ENCODE measurements around the gene EPHA6. TPM values are rescaled to one million over a fixed set of nuclear protein-coding genes. Genes with fewer than 3 reads are reported as not detected.
"Not testable (repeated sequence)": the region's sequence is repeated elsewhere in the genome, so short reads cannot be mapped to it uniquely, and the experiment has no call there.

Gene EPHA6
- total RNA-seq, 1 donor from 2014 or later, result 2.4 TPM

DNA sequence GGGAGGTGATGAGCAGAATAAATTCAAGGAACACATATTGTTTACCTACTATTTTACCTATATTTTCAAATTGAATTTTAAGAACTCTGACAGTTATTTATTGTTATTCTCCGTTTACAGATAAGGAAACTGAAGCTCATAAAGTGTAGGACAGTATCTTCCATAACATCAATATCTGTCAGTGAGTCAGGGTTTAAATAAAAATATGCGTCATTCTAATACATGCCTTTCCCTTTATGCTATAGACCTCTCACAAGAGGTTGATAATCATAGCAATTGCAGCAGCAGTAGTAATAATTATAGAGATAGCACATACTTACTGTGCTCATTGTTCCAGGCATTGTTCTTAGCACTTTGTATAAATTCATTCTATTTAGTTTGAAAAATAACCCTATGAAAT is 101.1 kb downstream of the EPHA6 start:
- no peak for DNase-seq (ENCODE audit: low spot score)

DNA sequence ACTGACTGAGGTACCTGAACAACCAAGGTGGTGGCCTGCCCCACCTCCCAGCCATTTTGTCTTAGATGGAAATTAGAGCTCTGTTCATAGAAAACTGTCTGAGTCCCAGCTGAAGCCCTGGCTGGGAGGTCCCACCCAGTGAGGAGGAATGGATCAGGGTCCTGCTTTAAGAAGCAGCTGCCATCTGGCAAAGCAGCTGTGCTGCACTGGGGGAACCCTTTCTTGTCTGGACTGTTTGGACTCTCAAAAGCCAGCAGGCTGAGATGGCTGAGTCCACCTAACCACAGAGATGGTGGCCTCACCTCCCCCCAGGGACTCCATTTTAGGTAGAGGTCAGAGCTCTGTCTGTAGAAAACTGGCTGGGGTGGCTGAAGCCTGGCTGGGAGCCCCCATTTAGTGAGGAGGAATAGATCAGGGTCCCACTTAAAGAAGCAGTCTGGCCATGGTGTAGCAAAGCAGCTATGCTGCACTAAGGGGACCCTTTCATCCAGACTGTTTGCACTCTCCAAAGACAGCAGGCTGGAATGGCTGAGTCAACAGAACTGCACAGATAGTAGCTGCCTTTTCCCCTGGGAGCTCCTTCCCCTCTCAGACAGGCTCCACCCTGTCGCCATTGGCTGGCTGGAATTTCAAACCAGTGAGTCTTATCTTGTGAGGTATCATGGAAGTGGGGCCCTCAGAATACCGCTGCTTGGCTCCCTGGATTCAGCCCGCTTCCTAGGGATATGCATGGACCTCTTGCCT is 116.9 kb downstream of the EPHA6 start:
- DNase-seq (ENCODE audit: low spot score), result no peak

DNA sequence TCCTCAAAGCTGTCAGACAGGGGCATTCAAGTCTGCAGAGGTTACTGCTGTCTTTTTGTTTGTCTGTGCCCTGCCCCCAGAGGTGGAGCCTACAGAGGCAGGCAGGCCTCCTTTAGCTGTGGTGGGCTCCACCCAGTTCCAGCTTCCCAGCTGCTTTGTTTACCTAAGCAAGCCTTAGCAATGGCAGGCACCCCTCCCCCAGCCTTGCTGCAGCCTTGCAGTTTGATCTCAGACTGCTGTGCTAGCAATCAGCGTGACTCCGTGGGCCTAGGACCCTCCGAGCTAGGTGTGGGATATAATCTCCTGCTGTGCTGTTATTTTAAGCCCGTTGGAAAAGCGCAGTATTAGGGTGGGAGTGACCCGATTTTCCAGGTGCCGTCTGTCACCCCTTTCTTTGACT is 127.7 kb downstream of the EPHA6 start:
- not testable (repeated sequence) for DNase-seq (ENCODE audit: low spot score)

DNA sequence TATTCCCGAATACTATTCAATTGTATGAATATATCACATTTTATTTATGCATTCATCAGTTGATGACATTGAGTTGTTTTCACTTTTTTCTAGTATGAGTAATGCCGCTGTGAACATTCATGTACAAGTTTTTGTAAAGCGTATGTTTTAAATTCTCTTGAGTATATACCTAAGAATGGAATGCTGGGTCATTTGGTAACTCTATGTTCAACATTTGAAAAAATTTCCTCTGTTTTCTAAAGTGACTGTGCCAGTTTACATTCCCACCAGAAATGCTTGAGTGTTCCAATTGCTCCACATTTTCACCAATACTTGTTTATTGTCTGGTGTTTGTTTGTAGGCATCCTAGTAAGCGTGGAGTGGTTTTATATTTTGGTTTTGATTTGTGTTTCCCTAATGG is 144.5 kb downstream of the EPHA6 start:
- DNase-seq (ENCODE audit: low spot score), result no peak

DNA sequence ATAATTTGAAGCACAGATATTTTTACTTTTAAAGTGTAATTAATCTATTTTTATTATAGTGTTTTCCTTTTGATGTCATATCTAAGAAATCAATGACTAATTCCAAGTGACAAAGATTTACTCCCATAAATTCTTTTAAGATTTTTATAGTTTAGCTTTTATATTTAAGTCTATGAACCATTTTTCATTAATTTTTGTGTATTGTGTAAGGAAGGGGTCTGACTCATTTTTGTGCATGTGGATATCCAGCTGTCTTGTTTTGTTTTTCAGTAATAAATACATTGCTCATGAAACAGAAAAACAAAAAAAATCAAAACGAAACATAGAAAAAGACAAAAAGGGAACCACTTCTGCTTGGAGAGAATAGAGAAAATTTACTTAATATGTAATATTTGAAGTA is 145.1 kb downstream of the EPHA6 start:
- no peak for DNase-seq (ENCODE audit: low spot score)

DNA sequence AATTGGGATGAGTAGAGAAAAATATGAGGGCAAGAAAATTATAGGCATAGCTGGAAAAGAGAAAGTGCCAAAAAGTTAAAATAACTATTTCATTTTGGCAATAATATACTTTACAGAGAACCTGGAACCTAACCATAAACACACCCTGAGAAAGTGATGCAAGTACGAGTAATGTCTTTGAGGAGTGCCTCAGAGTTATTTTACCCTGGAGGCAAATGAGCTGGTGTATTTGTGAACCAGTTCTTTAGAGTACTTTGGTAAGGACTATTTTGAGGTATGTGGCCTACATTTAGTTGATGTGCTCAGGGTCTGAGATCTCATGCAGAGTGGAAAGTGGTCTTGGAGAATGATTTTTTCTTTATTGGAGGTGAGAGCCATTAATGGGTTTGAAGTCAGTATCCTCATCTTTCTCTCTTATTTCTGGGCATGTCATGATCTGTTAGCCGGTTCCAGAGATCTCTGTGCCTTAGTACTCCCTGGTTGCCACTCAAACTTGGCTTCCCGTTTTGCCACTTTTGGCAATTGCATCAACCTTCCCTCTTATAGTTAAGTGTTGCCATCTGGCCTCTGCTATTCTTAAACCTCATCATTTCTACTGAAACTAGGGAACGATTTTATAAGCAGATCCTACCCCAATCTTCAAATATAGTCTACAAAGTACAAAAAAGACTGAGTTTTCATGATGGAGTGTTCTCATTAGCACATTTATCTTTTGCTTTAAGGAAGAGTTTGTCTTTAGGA is 145.7 kb downstream of the EPHA6 start:
- DNase-seq (ENCODE audit: low spot score), result no peak

DNA sequence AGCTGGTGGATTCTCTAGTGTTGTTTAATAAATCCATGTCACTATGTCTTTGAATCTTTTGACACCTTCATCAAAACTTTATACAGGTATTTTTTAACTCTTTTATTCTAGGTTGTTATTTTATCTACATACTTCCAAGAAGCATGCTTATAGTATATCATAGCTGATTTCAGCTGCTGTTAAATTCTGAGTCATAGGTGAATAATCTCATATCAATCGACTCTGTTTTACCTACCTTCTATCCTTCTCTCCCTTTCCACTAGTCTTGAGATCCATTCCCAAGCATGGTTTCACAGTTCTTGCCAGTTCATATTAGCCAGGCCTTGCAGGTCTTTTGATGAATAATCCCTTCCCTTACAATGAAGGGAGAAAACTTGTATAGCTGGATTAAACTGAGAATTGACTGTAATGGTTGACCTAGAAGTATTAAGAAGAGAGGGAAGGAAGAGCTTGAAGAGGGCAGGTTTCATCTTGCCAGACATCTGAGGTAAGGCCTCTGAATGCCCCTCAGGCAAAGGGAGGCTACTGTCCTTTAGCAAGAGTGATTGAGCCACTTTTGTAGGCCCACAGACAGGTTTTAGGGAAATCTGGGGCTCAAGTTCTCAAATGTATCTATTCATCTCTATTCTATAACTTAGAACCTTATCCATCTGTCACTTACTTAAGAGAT is 146.4 kb downstream of the EPHA6 start:
- DNase-seq (ENCODE audit: low spot score), result no peak

DNA sequence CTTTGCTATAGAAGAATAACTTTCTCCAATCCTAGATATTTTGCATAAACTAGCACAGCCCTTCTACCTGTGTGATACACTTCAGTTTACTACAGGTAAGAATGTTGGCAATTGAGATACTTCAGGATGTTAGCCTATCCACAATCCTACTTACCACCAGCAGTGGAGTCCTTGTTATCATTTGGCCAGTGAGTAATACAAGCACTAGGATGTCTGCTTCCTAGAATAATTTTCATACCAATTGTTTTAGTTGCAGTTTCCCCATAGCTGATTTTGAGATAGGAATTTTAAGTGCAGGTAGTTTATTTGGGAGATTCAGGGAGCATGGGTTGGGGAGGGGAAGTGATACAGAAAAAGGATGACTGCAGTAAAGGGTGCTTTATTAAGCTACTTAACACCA is 147.2 kb downstream of the EPHA6 start:
- DNase-seq (ENCODE audit: low spot score), result no peak

DNA sequence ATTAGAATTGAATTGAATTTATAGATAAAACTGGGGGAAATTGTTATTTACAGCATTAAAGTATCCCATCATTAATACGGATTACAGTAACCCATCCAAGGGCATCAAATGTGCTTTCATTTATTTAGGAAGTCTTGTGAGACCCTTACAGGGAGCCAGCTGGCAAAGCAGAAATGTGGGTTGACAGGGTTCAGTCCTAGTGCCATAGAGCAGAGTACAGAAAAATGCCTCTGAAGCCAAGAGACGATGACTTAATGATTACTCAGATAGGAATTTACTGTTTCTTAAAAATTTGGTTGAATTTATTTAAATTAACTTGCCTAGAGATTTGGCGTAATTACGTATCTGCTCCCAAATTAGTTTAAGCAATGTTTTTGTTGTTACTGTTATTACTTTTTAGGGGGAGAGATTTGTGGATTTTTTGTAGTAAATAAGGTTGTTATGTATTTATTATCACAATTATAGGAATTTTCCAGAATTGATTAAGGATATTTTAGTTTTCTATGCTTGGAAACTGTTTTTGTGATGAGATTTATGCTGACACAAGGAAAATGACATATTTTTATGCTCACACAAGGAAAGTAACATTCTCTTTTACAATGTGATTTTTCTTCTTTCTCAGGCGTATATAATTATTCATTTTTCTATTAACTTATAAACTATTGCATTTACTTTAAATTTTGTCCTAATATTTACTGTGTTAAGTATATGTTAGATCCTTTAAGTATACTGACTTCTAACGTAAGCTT is 152.0 kb downstream of the EPHA6 start:
- no peak for DNase-seq (ENCODE audit: low spot score)

DNA sequence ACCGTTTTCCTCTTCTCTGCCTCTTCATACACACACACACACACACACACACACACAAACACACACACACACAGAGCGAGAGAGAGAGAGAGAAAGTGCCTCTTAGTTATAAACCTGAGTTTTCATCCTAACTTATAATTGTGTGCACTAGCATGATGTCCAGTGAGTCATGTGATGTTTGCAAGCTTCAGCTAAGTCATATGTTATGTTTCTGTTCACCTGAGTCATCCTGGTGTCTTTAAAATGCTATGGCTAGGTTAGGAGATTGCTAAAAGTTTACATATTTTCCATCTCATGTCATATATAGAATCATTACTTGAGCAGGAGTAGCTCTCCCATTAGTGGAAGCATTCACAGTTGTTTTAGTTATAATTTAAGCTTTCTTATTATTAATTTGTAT is 155.8 kb downstream of the EPHA6 start:
- no peak for DNase-seq (ENCODE audit: low spot score)

DNA sequence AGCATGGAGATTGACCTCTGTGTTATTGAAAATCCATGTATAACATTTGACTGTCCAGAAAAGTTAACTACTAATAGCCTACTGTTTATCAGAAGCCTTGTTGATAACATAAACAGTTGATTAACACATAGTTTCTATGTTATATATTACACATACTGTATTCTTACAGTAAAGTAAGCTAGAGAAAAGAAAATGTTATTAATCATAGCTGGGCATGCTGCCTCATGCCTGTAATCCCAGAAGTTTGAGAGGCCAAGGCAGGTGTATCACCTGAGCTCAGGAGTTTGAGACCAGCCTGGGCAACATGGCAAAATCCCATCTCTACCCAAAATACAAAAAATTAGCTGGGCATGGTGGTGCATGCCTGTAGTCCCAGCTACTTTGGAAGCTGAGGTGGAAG is 163.3 kb downstream of the EPHA6 start:
- DNase-seq (ENCODE audit: low spot score), result no peak

DNA sequence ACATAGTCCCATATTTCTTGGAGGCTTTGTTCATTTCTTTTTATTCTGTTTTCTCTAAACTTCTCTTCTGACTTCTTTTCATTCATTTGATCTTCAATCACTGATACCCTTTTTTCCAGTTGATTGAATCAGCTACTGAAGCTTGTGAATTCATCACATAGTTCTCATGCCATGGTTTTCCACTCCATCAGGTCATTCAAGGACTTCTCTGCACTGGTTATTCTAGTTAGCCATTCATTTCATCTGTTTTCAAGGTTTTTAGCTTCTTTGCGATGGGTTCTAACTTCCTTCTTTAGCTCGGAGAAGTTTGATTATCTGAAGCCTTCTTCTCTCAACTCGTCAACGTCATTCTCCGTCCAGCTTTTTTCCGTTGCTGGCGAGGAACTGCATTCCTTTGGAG is 169.3 kb downstream of the EPHA6 start:
- DNase-seq (ENCODE audit: low spot score), result not testable (repeated sequence)

DNA sequence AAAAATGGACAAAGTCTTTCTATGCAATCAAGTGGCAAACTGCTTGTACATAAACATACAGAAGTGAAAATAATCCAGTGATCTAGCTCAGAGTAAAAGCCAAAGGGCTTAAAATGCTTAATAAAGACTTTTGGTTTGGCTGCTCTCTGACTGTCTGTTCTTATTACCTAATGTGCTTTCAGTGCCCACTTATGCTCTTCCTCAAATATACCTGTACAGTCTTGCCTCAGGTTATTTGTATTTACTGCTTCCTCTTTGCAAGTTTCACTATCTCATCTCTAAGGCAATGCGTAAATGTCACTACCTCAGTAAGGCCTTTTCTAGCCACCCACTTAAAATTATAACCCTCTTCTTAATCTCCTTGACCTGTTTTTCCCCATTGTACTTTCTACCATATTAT is 171.8 kb downstream of the EPHA6 start:
- DNase-seq (ENCODE audit: low spot score), result no peak

DNA sequence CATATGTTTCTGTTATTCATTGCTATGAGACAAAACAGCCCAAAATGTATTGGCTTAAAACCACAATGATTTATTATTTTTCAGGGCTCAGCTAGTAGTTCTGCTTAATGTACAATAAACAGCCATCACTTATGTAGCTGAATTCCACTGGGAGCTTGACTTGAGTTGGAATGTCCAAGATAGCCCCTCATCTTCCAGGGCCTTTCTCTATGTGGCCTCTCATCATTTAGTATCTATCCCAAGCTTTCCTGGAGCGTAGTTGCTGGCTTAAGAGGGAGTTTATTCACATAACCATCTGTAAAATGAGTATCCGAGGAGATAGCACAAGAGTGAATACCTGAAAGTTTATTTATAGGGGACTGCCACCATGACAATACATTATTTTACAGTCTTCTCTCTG is 176.8 kb downstream of the EPHA6 start:
- DNase-seq (ENCODE audit: low spot score), result no peak

DNA sequence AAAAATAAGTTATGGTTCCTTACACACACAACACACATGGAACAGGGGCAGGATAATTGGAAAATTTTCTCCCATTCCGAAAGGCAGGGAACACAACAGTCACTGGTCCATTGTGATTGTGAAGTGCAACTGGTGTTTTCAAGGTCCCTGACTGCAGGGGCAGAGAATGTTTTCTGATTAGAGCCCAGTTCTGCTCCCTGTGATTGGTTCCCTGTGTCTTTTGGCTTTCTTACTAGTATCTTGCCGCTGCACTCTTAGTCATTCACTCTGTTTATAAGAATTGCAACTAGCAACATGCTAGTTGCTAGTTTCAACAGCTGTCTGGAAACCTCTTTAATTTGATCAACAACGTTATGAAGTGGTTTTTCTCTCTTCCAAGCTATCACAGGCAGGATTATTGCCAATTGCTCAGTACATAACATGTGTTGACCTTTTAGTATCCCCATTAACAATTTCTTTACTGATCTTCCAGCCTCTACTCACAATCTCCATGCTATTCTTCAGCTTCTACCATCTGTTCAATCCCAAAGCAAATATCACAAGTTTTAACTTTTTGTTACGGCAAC is 177.5 kb downstream of the EPHA6 start:
- no peak for DNase-seq (ENCODE audit: low spot score)

DNA sequence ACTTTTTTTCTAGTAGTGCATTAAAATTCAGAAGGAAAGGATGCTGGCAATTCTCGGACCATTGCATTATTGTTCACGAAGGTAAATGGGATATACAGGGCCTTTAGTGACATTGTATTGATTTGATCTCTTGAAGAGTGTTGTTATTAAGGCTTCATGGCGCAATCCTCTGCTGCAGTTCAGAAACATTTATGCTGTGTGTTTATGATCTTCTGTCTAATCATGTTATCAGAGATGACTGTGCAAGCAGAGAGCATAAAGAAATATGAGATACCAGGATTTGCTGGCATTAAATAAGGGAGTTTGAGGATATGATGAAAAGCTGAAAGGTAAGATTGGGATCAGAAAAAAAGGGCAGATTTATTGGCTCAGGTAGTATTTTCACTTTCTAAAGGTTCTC is 180.6 kb downstream of the EPHA6 start:
- no peak for DNase-seq (ENCODE audit: low spot score)

DNA sequence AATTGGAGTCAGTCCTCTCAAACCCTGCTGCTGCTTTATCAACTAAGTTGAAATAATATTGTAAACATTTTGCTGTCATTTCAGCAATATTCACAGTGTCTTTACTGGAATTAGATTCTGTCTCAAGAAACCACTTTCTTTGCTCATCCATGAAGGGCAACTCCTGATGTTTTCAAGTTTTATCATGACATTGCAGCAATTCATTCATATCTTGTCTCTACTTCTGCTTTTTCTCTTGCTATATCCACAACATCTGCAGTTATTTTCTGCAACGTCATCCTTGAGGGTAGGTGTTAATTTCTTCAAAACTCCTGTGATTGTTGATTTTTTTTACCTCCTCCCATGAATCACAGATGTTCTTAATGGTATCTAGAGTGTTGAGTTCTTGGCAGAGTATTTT is 181.6 kb downstream of the EPHA6 start:
- no peak for DNase-seq (ENCODE audit: low spot score)

DNA sequence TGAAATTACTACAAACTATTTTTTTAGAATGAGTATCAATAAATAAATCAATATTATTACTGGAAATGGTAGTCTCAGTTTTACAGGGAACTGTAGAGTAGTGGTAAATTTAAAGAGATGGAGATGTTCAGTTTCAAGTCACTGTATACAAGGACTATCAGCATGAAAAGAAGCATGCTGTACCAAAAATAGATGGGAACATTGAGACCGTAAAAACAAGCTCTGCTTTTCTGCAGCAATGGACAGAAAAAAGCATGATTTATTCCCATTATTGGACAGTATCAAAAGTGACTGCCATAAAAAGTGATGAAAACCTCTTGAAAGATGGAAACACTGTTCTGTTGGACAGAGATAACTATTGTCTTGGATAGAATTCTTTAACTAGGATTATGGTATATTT is 187.2 kb downstream of the EPHA6 start:
- DNase-seq (ENCODE audit: low spot score), result no peak

DNA sequence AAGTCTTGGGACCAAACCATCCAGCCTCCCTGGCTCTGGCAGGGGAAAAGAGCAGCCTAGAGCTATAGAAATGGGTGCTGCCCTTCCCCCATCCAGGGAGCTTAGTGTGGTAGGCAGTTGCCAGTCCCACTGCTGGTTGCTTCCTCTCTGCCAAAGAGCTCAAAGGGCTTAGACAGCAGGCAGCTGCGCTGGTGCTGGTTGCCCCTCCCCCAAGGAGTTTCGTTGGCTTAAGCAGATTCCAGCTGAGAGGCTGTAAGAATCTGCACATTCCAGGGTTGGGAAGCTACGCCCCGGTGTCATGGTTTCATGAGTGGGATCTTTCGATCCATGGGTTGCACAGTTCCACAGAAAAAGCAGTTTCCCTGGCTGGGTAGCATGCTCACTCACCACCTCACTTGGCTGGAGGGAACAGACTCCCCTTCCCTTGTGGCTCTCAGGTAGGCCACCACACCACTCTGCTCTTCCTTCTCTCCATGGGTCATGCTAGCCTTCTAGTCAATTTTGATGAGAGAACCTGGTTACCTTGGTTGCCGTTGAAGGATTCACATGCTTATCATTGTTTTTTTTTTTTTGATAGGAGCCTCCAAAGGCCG is 195.1 kb downstream of the EPHA6 start:
- DNase-seq (ENCODE audit: low spot score), result no peak

DNA sequence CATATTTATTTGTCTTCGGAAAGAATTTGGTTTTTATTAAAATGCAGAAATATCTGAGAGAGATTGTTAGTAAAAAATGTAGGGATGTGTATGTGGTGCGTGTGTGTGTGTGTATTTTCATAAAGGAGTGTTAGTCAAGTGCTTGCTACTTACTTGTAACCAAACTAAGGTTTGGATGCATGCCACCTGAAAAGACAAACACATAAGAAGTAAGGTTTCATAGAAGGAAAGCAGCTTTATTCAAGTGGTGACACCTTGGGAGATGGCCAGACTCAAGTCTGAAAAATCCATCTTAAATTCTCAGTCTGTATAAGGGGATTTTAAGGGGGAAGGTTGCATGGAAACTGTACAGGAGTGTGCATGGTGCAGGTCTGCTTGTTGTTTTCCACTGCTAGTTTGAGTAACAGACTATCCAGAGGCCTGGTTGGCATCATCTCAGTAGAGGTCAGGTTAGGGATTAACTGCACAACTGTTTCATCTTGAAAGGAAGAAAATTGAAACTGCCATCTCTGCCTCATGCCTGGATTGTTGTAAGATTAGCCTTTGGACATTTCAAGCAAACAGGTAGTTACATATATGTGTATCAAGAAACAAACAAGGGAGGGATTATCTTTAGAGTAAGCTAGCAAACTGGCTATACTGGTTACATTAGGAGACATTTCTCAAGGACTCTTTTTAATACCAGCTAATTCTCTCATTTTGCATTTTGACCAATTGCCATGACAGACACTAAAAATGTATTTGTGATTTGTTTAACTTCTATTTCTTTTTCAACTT is 196.7 kb downstream of the EPHA6 start:
- DNase-seq (ENCODE audit: low spot score), result no peak

DNA sequence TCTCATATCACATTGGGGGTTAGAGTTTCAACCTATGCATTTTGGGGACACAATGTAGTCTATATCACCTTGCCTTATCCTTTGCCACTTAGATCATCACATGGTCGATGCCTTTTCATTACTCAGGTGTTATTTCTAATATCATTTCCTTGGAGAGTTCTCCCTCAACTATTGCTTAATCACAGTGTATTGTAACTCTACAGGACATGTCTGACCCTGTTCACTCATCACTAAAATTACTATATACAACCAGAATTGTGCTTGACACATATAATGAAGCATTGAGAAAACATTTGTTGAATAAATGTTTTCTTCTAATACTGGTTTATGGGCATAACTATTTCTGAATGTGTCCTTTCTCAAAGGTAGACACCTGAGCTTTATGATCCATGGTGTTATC is 207.4 kb downstream of the EPHA6 start:
- no peak for DNase-seq (ENCODE audit: low spot score)
